Left ventricle myocardium inferior (tissue), 1 donor: ENCODE measurements around the gene FBXO24. TPM values are rescaled to one million over a fixed set of nuclear protein-coding genes. Genes with fewer than 3 reads are reported as not detected.

Experiments
- DNase-seq: peaks from one replicate; pipeline ENCODE4 v3.0.0-alpha.2; 2020
- H3K27ac ChIP-seq: fragments of 200-600 bp; replicated peaks from 2 replicates; pipeline ENCODE4 v1.8.0; 2021
- H3K27me3 ChIP-seq: fragments of 200-600 bp; 2 replicates; pipeline ENCODE4 v1.8.0; 2021; ENCODE audit warnings: low read depth
- H3K36me3 ChIP-seq: fragments of 200-600 bp; 2 replicates; pipeline ENCODE4 v1.8.0; 2021
- H3K4me1 ChIP-seq: fragments of 200-600 bp; 2 replicates; pipeline ENCODE4 v1.8.0; 2021
- H3K4me3 ChIP-seq: fragments of 200-600 bp; 2 replicates; pipeline ENCODE4 v1.8.0; 2021; ENCODE audit warnings: mild to moderate bottlenecking, moderate library complexity
- H3K9me3 ChIP-seq: fragments of 200-600 bp; replicated peaks from 2 replicates; pipeline ENCODE4 v1.8.0; 2021
- intact Hi-C: fragments of 100-400 bp; cut with micrococcal nuclease; formaldehyde crosslinking; loops from one replicate; pipeline ENCODE4 v1.11.0; 2022
- total RNA-seq: library from RNA; stranded (reverse); fragmentation: NEBNext Ultra II Directional; extraction: Animal tissue kit (Norgen Biotek cat#: 25700); gene quantifications from one replicate; pipeline ENCODE4 v1.2.1, GENCODE V29; 2021
- TF ChIP-seq, protein P1 (sequence below): fragments of 200-600 bp; IDR thresholded peaks from 2 replicates; pipeline ENCODE4 v1.8.0; 2021; ENCODE audit warnings: antibody characterized with exemption, mild to moderate bottlenecking, borderline replicate concordance
- donor health status: DM: no; HTN: yes; CAD: no; lungs with severe emphysema.

FBXO24 gene
- total RNA-seq, 1 donor from 2014 or later = 0.25 TPM

DNA sequence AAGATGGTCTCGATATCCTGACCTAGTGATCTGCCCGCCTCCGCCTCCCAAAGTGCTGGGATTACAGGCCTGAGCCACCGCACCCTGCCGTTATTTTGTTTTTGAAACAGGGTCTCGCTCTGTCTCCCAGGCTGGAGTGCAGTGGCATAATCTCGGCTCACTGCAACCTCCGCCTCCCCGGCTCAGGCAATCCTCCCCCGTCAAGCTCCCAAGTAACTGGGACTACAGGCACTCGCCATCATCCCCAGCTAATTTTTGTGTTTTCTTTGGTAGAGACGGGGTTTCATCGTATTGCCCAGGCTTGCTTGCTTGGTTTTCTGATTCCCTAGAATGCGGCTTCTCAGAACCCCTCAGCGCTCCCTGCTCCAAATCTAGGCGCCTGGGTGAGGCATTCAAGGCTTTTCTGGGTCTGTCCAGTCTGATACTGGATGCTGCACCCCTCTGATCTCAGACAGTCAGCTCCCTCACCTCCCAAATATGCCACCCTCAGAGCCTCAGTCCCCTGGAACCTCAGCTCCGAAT lies 53.9 kb downstream of the FBXO24 start:
- no peak overlapping the region for H3K27ac ChIP-seq
- H3K4me1 ChIP-seq = no peaks in the 10 kb centered on the region
- DNase-seq = no peak
- intact Hi-C loops = no loop called here
- H3K4me3 ChIP-seq = no peak overlapping the region
- H3K36me3 ChIP-seq = no peaks in the 10 kb centered on the region
- H3K27me3 ChIP-seq = peaks cover 95% of the 10 kb centered on the region
- H3K9me3 ChIP-seq = no peaks in the 10 kb centered on the region
- TF ChIP-seq, protein P1, sequence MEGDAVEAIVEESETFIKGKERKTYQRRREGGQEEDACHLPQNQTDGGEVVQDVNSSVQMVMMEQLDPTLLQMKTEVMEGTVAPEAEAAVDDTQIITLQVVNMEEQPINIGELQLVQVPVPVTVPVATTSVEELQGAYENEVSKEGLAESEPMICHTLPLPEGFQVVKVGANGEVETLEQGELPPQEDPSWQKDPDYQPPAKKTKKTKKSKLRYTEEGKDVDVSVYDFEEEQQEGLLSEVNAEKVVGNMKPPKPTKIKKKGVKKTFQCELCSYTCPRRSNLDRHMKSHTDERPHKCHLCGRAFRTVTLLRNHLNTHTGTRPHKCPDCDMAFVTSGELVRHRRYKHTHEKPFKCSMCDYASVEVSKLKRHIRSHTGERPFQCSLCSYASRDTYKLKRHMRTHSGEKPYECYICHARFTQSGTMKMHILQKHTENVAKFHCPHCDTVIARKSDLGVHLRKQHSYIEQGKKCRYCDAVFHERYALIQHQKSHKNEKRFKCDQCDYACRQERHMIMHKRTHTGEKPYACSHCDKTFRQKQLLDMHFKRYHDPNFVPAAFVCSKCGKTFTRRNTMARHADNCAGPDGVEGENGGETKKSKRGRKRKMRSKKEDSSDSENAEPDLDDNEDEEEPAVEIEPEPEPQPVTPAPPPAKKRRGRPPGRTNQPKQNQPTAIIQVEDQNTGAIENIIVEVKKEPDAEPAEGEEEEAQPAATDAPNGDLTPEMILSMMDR = no peak

DNA sequence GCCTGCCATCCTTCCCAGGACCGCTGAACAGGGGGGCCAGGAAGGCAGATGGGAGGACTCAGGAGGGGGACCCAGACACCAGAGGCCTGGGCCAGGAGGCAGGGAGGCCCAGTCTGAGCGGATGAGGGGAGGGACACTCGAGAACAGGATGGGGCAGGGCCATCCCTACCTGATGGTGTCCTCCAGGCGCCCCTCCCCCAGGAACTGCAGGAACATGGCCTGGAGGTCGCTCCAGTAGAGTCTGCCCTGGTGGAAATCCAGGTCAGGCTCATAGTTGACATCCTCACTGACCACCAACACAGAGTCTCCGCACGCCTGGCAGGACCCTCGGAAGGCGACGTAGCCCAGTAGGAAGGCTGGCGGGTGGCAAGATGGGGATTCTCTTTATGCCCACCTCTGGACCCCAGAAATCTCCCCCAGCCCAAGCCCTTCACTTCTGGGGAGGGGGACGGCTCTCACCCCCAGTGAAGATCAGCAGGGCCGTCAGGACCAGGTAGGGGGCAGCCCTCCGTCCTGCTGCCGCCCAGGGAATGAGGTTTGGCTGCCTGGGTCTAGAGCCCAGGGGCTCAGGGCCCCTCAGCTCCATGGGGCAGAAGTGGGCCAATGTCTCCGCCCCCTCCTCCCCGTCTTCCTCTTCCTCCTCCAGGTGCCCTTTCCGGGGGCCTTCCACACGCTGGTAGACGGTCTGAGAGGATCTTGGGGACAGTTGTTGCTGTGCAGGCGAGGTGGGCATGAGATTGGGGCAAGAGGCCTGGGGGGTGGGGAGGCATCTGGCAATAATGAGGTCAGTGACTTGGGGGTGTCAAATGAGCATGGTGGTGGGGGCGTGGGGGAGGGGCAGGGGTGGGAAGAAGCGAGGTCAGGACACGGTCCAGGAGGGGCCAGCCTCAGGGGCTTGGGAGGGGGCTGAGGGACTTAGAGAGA lies 54.7 kb downstream of the FBXO24 start:
- Histone ChIP-seq H3K27me3 (peaks cover 96% of the 10 kb centered on the region), H3K4me3 (no peak overlapping the region), H3K27ac (no peak overlapping the region), H3K9me3 (no peaks in the 10 kb centered on the region), H3K4me1 (no peaks in the 10 kb centered on the region), H3K36me3 (no peaks in the 10 kb centered on the region)
- intact Hi-C loops = no loop called here
- TF ChIP-seq, protein P1 = no peak
- no peak for DNase-seq

DNA sequence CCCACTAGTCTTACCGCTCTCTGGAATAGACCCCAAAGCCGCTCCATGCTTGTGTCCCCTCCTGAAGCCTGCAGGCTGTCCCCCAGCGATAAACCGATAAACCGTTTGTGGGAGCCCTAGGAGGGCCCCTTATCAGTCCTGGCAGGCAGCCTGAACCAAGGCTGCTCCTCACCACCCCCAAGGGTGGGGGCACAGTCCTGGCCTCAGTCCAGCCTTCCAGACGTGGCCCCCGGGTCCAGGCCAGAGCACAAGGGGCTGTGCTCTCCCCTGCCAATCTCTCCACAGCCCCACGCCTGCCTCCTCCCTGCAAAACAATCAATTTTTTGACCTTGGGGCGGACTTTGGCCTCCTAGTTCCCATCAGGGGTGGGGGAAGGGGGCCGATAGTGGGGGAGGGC lies 55.3 kb downstream of the FBXO24 start, which contains the start of gene TFR2:
Gene TFR2 (minus strand): TSS at position 90 of the 397 bp plus-strand sequence. CDS start 43 bp downstream, at position 47.
- Histone ChIP-seq H3K9me3 (no peaks in the 10 kb centered on the region), H3K36me3 (no peaks in the 10 kb centered on the region), H3K4me3 (no peak within 1 kb of the TSS), H3K4me1 (no peaks in the 10 kb centered on the region), H3K27me3 (peaks cover 96% of the 10 kb centered on the region), H3K27ac (no peak within 1 kb of the TSS)
- no peak for DNase-seq
- intact Hi-C loops = no loop called here
- TF ChIP-seq, protein P1 = no peak

DNA sequence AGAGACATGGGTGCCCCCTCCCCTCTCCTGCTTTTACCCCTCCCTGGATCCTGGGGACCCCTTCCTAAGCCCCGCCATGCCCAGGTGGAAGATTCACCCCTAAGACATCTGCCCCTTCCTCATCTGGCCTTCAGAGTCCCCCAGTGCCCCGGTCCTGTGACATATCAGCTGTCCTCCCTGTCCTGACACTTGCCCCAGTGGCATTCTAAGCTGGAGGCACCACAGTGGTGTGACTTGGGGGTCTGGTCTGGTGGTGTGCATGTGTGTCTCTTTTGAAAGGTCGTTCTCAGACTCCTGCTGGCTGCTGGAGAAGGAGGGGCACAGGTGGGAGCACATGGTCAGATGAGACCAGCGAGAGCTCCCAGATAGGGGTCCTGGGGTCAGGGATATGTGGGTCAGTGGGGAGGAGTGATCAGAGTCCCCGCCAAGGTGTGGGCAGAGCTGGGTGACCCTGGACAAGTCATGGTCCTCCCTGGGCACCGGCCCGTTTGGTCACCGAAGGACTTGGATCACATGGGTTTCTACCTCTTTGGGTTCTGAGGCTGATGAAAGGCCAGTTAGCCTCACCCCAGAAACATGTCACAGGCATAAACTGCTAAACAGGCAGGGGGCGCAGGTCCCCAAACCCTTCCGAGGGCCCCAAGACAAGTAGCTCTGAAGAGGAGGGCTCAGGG lies 55.9 kb downstream of the FBXO24 start:
- DNase-seq = no peak
- Histone ChIP-seq H3K27me3 (peaks cover 96% of the 10 kb centered on the region), H3K4me1 (no peaks in the 10 kb centered on the region), H3K27ac (no peak overlapping the region), H3K9me3 (no peaks in the 10 kb centered on the region), H3K36me3 (no peaks in the 10 kb centered on the region), H3K4me3 (no peak overlapping the region)
- intact Hi-C loops = no loop called here
- TF ChIP-seq, protein P1 = no peak

DNA sequence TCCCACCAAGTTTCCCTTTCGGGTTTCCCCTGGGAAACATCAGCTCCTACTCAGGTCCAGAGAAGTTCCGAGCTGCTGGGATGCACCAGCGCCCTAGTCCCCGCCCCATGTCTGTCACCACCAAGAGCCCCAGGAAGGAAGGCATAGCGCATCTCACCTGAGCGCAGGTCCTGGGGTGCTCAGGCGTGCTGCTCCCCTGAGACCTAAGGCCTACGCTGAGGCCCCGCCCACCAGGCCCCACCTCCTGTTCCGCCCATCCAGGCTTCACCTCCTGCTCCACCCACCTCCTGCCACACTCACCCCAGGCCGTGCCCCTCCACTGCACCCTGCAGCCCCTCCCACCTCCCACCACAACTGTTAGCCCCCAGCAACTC lies 56.4 kb downstream of the FBXO24 start:
- Histone ChIP-seq H3K27me3 (peaks cover 96% of the 10 kb centered on the region), H3K9me3 (no peaks in the 10 kb centered on the region), H3K4me1 (no peaks in the 10 kb centered on the region), H3K27ac (no peak overlapping the region), H3K36me3 (no peaks in the 10 kb centered on the region), H3K4me3 (no peak overlapping the region)
- intact Hi-C loops = no loop called here
- DNase-seq = no peak
- TF ChIP-seq, protein P1 = no peak
